ENCODE measurements around the gene ZDHHC9. TPM values are rescaled to one million over a fixed set of nuclear protein-coding genes. Genes with fewer than 3 reads are reported as not detected.

The ZDHHC9 gene
- total RNA-seq, 2 donors from 2014 or later: 34.5 to 41.6 TPM

DNA sequence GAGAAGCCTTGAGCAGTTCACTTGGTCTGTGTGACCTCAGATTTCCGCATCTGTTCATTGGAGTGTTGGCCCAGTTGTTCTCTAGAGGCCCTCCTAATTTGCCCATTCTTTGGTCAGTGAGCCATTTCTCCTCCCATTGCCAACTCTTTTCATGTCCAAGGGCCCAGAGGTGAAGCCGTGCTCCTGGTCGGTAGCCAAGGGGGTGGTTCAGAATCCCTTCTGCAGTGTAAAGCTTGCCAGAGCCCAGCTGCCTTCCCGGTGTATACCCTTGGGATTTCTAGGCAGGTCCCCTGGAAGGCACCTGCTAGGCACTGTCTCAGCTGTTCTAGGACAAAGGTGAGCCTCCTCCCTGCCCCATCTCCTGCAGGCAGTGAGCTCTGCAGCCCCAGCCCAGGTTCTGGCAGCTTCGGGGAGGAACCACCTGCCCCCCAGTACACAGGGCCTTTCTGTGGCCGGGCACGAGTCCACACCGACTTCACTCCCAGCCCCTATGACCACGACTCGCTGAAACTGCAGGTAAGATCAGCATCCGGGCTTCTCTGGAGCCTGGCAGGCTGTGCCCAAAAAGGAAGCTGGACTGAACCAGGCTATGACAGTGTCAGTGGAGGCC, 51.6 kb downstream of the ZDHHC9 start:
- DNase-seq (no peak), ATAC-seq (peak; percentile 9)
- intact Hi-C loops (cut with DNase I, micrococcal nuclease): no loop called here

DNA sequence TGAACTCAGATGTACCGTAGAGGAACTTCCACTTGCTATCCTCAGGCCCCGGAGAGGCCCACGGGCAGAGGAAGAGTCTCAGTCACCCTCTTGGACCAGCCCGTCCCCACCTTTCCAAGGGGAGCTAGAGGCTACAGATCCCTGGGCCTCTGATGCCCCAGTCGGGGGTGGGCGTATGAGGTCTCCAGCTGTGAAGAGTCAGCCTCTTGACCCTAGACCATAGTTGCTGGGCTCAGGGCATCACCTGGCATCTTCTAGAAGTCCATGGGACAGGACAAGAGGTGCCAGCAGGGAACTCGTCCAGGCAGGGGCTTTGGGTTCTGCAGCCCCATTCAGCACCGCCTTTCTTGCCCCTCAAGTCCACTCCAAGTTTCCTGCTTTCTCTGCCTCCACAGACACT, 52.4 kb downstream of the ZDHHC9 start:
- no peak for ATAC-seq
- no peak for DNase-seq
- intact Hi-C loops (cut with DNase I, micrococcal nuclease): no loop called here

GRCh38 chrX:129790808-129791207, 52.9 kb downstream of the ZDHHC9 start:
- intact Hi-C loops (cut with DNase I, micrococcal nuclease): no loop called here
- no peak for DNase-seq
- ATAC-seq: no peak

DNA sequence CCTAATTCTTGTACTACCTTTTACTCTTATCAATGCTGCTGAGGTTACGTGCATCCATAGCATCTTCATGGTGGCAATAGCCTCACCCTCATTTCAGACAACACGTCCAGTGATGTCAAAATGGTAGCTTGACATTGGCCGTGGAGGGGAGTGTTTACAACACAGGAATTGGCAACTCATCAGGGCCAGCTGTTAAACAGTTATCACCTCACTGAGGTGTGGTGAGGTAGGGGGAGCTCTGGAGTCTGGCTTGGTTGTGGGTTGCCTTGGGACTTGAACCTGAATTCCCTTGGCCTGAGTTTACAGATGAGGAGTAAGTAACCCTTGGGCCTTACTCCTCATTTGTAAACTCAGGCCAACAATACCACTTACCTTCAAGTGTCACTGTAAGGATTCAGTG, 53.5 kb downstream of the ZDHHC9 start:
- intact Hi-C loops (cut with DNase I, micrococcal nuclease): no loop called here
- ATAC-seq (no peak), DNase-seq (no peak)

DNA sequence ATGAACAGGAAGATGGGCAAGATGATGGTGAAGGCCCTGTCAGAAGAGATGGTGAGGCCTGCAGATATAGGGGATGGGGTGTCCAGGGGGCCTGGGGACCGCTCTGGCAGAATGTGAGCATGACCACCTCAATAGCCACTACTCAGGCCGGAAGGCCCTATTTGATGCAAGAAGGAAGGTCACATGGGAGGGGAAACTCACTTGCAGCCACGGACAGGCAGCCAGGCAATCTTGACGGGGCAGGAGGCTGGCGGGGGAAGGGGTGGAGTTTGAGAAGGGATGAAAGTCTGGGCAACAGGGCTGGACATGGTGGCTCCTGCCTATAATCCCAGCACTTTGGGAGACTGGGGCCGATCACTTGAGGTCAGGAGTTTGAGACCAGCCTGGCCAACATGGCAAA, 55.2 kb downstream of the ZDHHC9 start:
- ATAC-seq: no peak
- intact Hi-C loops (cut with DNase I, micrococcal nuclease): no loop called here

DNA sequence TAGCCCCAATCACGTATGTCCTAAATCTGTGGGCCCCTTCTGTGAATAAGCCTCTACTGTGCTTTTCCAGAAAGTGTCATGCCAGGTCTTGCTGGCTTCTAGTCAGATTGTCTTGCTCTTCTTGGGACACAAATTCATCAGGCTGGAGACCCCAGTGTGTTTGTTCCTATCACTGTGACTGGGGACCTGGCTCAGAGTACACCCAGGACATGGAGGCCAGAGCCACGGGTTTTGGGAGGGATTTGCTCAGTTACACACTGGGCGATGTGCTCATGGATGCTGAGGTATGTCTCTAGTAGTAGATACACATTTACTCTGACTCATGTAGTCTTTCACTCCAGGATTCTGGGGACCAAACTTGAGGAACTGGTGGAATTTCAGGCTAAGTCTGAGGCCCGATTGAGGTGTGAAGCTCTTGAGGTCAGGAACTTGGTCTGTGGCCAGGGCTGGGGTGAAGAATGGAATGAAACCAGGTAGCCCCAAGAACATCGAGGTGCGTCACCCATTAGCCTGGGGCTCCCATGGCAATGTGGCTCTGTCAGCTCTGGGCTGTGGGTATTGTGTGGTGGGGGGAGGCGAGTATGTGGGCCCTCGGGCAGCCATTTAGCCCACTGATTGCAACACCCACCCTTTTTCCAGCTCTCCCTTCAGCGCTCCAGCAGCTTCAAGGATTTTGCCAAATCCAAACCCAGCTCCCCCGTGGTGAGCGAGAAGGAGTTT, 56.2 kb downstream of the ZDHHC9 start:
- intact Hi-C loops (cut with DNase I, micrococcal nuclease): no loop called here
- DNase-seq: peak in 1 of 2 donors; percentile 17

More for the DNA sequence above, 55.2 kb downstream of the ZDHHC9 start:
- no peak for DNase-seq

GRCh38 chrX:129786210-129786651, 57.5 kb downstream of the ZDHHC9 start:
- ATAC-seq (no peak), DNase-seq (peak in 1 of 2 donors; percentile 21)

More for the DNA sequence above, 56.2 kb downstream of the ZDHHC9 start:
- ATAC-seq: no peak

DNA sequence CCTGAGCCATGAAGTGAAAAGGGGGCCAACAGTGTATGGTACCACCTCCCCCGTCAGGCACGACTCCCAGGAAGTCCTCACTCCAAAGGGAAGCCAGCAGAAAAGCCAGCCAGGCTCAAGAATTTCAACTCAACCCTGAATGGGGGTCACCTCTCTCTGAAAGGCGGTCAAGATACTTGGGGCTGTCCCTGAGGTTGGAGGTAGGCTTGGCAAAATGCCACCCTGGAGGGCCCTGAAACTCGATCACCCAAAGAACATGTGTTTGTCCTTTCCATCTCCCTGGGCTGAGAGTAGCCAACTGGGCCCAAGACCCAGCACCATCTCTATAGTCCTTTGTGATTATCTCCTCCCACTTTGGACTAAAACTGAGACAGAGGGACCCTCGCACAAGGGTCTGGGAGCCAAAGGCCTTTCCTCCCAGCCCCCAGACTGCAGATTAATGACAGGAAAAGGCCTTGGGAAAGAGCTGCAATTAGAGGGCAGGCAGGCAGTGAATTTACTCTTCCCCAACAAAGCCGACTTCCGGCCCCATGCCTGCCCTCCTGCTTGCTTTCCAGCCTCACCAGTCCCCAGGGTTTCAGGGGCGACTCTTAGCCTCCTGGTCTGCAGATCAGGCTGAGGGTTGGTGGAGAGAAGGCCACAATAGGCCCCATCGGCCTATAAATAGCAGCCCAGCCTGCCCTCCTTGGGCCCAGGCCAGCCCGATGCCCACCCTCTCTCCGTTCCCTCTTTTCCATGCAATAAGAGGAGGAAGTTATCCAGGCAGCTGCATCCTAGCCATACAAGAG, 58.3 kb downstream of the ZDHHC9 start:
- intact Hi-C loops (cut with DNase I, micrococcal nuclease): no loop called here
- DNase-seq (peak in 1 of 2 donors; percentile 13), ATAC-seq (no peak)

More at GRCh38 chrX:129786210-129786651, 57.5 kb downstream of the ZDHHC9 start:
- intact Hi-C loops (cut with DNase I, micrococcal nuclease): no loop called here

DNA sequence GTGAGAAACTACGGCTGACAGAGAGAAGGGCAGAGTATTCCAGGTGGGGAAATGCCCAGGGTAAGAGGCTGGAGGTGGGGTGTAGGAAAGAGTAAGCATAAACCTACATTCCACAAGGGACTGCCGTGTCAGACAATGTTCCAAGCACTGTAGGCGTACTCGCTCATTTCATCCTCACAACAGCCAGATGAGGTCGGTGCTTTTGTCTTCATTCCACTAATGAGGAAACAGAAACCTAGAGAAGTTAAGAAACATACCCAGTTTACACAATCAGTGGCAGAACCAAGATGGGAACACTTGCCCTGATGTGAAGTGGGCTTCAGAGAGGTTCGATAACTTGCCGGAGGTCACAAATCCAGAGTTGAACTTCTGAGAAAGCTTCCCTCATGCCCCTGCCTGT, 59.3 kb downstream of the ZDHHC9 start:
- no peak for DNase-seq
- intact Hi-C loops (cut with DNase I, micrococcal nuclease): no loop called here
- ATAC-seq: no peak

GRCh38 chrX:129783291-129783713, 60.4 kb downstream of the ZDHHC9 start:
- intact Hi-C loops (cut with DNase I, micrococcal nuclease): no loop called here
- DNase-seq (peak in 1 of 2 donors; percentile 15), ATAC-seq (no peak)

- intact Hi-C loops (cut with DNase I, micrococcal nuclease): no loop called here
- ATAC-seq: no peak
- DNase-seq: no peak
Measured at GRCh38 chrX:129782706-129783105, 61.0 kb downstream of the ZDHHC9 start.

DNA sequence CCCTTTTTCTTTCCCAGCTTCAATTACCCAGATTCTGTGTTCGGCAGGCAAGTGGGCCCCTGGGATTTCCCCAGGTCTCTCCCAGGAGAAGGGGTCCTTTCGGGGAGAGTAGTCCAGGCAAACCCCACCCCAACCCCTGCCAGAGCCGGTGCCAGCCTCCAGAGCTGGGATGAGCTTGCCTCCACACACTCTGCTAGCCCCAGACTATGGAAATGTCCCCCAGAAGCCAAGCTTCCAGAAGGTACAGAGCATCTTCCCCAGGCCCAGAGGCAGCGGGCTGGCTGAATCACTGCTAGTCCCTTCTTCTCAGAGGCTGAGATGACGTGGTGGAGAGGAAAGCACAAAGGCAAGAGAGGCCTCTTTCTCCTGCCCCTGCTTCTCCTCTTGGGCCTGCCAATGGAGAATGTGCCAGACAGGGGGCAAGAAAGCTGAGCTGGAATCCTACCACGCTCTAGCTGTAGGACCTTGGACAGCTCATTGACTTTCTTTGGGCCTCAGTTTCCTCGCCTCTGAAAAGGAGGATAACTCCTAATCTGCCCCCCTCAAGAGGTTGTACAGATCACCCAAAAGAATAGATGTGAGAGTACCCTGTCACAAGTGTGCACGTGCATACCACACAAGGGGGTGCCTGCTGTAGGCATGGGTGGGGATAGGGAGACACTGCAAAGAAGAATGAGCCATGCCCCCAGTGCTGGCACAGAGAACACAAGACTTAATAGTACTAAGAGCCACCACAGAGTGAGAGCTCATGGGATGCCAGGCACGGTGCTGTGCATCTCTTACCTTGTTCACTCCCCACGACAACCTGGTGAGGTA, 61.8 kb downstream of the ZDHHC9 start:
- intact Hi-C loops (cut with DNase I, micrococcal nuclease): no loop called here
- DNase-seq (no peak), ATAC-seq (no peak)

GRCh38 chrX:129781134-129781672, 62.5 kb downstream of the ZDHHC9 start:
- DNase-seq (peak; percentile 47 to 51), ATAC-seq (peak; percentile 30)
- intact Hi-C loops (cut with DNase I, micrococcal nuclease): no loop called here

- DNase-seq: no peak
- intact Hi-C loops (cut with DNase I, micrococcal nuclease): no loop called here
- ATAC-seq: no peak
Measured at GRCh38 chrX:129780441-129781105, 63.1 kb downstream of the ZDHHC9 start.

DNA sequence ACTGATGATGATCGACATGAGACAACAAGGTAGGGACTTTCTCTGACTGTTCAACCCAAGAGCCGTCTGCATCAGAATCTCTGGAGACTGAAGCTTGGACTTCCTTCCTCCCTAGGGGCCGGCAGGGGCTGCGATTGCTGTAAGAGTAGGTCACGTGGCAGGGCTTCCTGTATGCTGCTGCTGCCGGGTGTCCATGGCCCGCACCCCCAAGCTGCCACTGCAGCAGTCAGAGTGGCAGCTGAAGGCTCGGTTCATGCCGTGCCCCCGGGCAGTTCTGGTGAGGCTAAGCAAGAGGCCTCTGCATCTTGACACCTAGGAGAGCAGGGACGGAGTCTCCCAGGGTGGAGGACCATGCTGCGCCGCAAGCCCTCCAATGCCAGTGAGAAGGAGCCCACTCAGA, 63.9 kb downstream of the ZDHHC9 start, which contains the start of gene SASH3:
TSS of gene SASH3 (plus strand) at position 203 of the 400 bp plus-strand sequence. CDS start at position 352, 149 bp downstream.
- ATAC-seq (no peak), DNase-seq (peak; percentile 58 to 62)
- intact Hi-C loops (cut with DNase I, micrococcal nuclease): no loop called here

DNA sequence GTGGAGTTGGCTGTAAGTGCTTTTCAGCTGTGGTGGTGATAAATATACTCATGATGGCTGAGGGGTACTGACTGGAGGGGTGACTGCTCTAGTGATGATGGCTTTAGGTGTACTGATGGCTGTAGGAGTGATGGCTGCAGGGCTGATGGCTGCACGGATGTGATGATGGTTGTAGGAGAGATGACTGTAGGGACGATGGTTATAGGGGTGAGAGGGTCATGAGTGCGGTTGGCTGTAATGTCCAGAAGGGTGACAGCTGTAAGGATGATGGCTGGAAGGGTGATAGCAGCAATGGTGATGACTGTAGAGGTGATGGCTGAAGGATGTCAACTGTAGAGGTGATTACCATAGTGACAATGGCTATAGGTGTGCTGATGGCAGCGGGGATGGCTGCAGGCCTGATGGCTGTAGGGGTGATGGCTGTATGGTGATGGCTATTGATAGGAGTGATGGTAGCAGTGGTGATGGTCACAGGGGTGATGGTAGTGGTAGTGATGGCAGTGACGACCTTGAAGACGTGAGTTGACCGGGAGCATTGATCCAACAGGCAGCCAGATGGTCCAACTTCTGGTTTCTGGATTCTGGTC, 64.5 kb downstream of the ZDHHC9 start:
- DNase-seq (no peak), ATAC-seq (no peak)
- intact Hi-C loops (cut with DNase I, micrococcal nuclease): no loop called here

DNA sequence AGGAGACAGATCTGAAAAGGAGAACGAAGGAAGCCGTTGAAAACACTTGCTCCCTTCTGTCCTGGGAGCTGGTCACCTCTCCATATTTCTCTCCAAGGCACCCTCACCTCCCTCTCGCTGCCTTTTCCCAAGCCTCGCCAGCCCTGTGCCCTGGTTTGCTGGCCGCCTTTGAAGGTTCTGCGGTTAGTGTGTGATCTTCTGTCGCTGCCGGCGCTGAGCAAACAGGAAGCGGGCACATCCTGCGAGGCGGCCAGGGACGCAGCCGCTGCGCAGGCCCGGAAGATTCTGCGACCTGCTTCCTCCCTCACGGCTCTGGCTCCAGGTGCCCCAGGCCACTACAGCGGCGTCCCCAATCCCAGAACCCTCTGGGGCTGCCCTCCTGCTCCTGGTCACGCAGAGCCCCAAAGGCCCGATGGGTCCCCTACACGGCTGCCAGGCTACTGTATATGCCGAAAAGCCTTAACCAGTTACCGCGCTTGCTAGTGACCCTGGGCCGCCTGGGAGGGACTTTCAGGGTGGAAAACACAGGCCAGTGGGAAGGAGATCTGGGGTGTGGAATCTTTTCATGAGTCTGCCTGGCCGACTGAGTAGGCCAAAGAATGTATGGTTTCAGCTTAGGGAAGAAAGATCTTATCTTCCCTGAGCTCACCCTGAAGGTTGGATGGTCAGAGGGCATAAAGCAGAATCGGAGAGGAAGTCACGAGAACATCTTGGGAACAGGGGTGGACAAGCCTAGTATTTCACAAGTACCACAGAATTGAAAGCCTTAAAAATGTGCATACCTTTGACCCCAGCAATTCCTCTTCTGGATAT, 66.3 kb downstream of the ZDHHC9 start:
- intact Hi-C loops (cut with DNase I, micrococcal nuclease): no loop called here
- ATAC-seq: peak; percentile 75
- DNase-seq: peak; percentile 69 to 71

Measured in left colon (tissue), 2 donors.